HCT116 (cell line): ENCODE results near the gene OCA2. TPM values are rescaled to one million over a fixed set of nuclear protein-coding genes. Genes with fewer than 3 reads are reported as not detected.

ENCODE experiments used
- ATAC-seq: fragments of 200-7000 bp; cut with Tn5 transposase; 2 replicates; pipeline ENCODE4 v1.9.1; 2020; ENCODE audit warnings: mild to moderate bottlenecking, moderate library complexity
- BruUV-seq: library from RNA; stranded (reverse); fragments of 400-500 nt; replicated peaks from 2 replicates; lab custom pipeline; 2021; lab: Mats Ljungman, UMichigan
- CTCF ChIA-PET: fragments of 300-600 bp; sonication (Branson Sonifier 250); formaldehyde crosslinking; loops from one replicate; lab custom pipeline; 2021; ENCODE audit warnings: antibody characterized with exemption; lab: Charles Lee
- POLR2A ChIA-PET: fragments of 300-600, 350-600 bp; sonication (Branson Sonifier 250); formaldehyde crosslinking; loops from one replicate; lab custom pipeline; 2021; ENCODE audit warnings: antibody characterized with exemption; lab: Charles Lee
- RAD21 ChIA-PET, 2 experiments: fragments of 300-600 bp; sonication (Branson Sonifier 250); formaldehyde crosslinking; loops; one replicate each; lab custom pipeline; 2023; ENCODE audit warnings: low total read pairs in 2 of 2; ENCODE audit not compliant: uncharacterized antibody in 2 of 2, unreplicated experiment in 2 of 2, low non-redundant PET in 1 of 2; lab: Charles Lee
- DNase-seq: peaks from one replicate; pipeline ENCODE4 v3.0.0-alpha.2; 2010; ENCODE audit warnings: low read depth, low spot score
- H2AFZ ChIP-seq: fragments of 200-600 bp; shearing (Covaris generic), sonication (generic); 2 replicates; pipeline ENCODE4 v1.6.1; 2017; ENCODE audit warnings: low read depth, mixed run types, mixed read lengths, antibody characterized with exemption, low read length; ENCODE audit not compliant: poor library complexity, severe bottlenecking
- H3K27ac ChIP-seq: 2 replicates; pipeline ENCODE4 v1.5.1; 2012; ENCODE audit warnings: low read depth, low read length
- H3K27me3 ChIP-seq: fragments of 200-600 bp; sonication (generic); 2 replicates; pipeline ENCODE4 v1.6.1; 2016; ENCODE audit warnings: mixed run types, low read length, mixed read lengths; ENCODE audit not compliant: insufficient read depth
- H3K36me3 ChIP-seq, 2 experiments: fragments of 200-500 bp in 1 of 2; fragments of 200-600 bp in 1 of 2; sonication (Bioruptor generic) in 1 of 2; sonication (generic) in 1 of 2; 2 replicates each; pipeline versions ENCODE4 v1.5.1 to v1.6.1; 2014 to 2016; ENCODE audit warnings: low read length in 2 of 2, inconsistent platforms in 1 of 2, mixed read lengths in 1 of 2, mixed run types in 1 of 2; ENCODE audit not compliant: insufficient read depth in 2 of 2, control insufficient read depth in 1 of 2
- H3K4me1 ChIP-seq, 2 experiments: fragments of 200-600 bp in 1 of 2; sonication (generic) in 1 of 2; 2 replicates each; pipeline versions ENCODE4 v1.5.1 to v1.6.1; 2012 to 2017; ENCODE audit warnings: low read length in 2 of 2, inconsistent platforms in 1 of 2, mild to moderate bottlenecking in 1 of 2, mixed read lengths in 1 of 2, mixed run types in 1 of 2, moderate library complexity in 1 of 2; ENCODE audit not compliant: insufficient read depth in 2 of 2, control insufficient read depth in 1 of 2
- H3K4me2 ChIP-seq: fragments of 200-600 bp; sonication (generic); 2 replicates; pipeline ENCODE4 v1.6.1; 2017; ENCODE audit warnings: mixed run types, low read length, mixed read lengths
- H3K4me3 ChIP-seq, 2 experiments: fragments of 200-600 bp in 1 of 2; sonication (generic) in 1 of 2; replicated peaks in 1 of 2; 2 replicates each; pipeline ENCODE4 v1.5.1; 2011 to 2016; ENCODE audit warnings: low read length in 2 of 2, control low read depth in 1 of 2, low read depth in 1 of 2, mild to moderate bottlenecking in 1 of 2, mixed read lengths in 1 of 2, mixed run types in 1 of 2
- H3K79me2 ChIP-seq: fragments of 200-600 bp; sonication (generic); 2 replicates; pipeline ENCODE4 v1.6.1; 2017; ENCODE audit warnings: mild to moderate bottlenecking, mixed run types, low read length, moderate library complexity, mixed read lengths; ENCODE audit not compliant: insufficient read depth
- H3K9ac ChIP-seq: fragments of 200-600 bp; sonication (generic); 2 replicates; pipeline ENCODE4 v1.6.1; 2016; ENCODE audit warnings: low read length, mixed read lengths
- H3K9me2 ChIP-seq: fragments of 200-600 bp; sonication (generic), shearing (Covaris generic); 2 replicates; pipeline ENCODE4 v1.6.1; 2017; ENCODE audit warnings: mixed run types, mild to moderate bottlenecking, moderate library complexity; ENCODE audit not compliant: insufficient read depth
- H3K9me3 ChIP-seq, 2 experiments: fragments of 200-500 bp in 1 of 2; fragments of 200-600 bp in 1 of 2; sonication (Bioruptor generic) in 1 of 2; sonication (generic) in 1 of 2; 2 replicates each; pipeline ENCODE4 v1.6.1; 2014 to 2017; ENCODE audit warnings: low read length in 2 of 2, mixed read lengths in 2 of 2, inconsistent platforms in 1 of 2, low read depth in 1 of 2, mild to moderate bottlenecking in 1 of 2, mixed run types in 1 of 2, moderate library complexity in 1 of 2; ENCODE audit not compliant: control insufficient read depth in 1 of 2, insufficient read depth in 1 of 2
- H4K20me1 ChIP-seq: fragments of 200-600 bp; sonication (generic), shearing (Covaris generic); 2 replicates; pipeline ENCODE4 v1.6.1; 2017; ENCODE audit warnings: mixed run types, mild to moderate bottlenecking, moderate library complexity; ENCODE audit not compliant: insufficient read depth
- ATF3 ChIP-seq: IDR thresholded peaks from 2 replicates; pipeline ENCODE4 v1.6.1; 2012
- CBX3 ChIP-seq: IDR thresholded peaks from 2 replicates; pipeline ENCODE4 v1.6.1; 2012; ENCODE audit warnings: low read depth
- CTCF ChIP-seq, 3 experiments: fragments of 200-600 bp in 1 of 3; sonication (generic) in 1 of 3; IDR thresholded peaks in 2 of 3; conservative IDR thresholded peaks in 1 of 3; 2 replicates each; pipeline ENCODE4 v1.5.1; 2012 to 2017; ENCODE audit warnings: low read depth in 2 of 3, low read length in 2 of 3, antibody characterized with exemption in 1 of 3, borderline replicate concordance in 1 of 3, control low read depth in 1 of 3, mild to moderate bottlenecking in 1 of 3, mixed read lengths in 1 of 3, mixed run types in 1 of 3, moderate library complexity in 1 of 3; ENCODE audit not compliant: insufficient read depth in 1 of 3
- EZH2 ChIP-seq: fragments of 200-600 bp; sonication (generic); IDR thresholded peaks from 2 replicates; pipeline ENCODE4 v1.6.1; 2017; ENCODE audit warnings: antibody characterized with exemption, mixed run types
- POLR2A ChIP-seq: IDR thresholded peaks from 2 replicates; pipeline ENCODE4 v1.7.0; 2011; ENCODE audit warnings: borderline replicate concordance; ENCODE audit not compliant: insufficient read depth, insufficient read length; ENCODE audit errors: extremely low read depth
- REST ChIP-seq: IDR thresholded peaks from 2 replicates; pipeline ENCODE4 v1.6.1; 2012; ENCODE audit warnings: low read depth
- SIN3A ChIP-seq: IDR thresholded peaks from 2 replicates; pipeline ENCODE4 v1.6.1; 2012; ENCODE audit warnings: low read depth
- SP1 ChIP-seq: IDR thresholded peaks from 2 replicates; pipeline ENCODE4 v1.6.1; 2012; ENCODE audit warnings: low read depth
- SRF ChIP-seq: IDR thresholded peaks from 2 replicates; pipeline ENCODE4 v1.6.1; 2012; ENCODE audit warnings: low read depth
- TCF7L2 ChIP-seq: IDR thresholded peaks from 2 replicates; pipeline ENCODE4 v1.7.0; 2011; ENCODE audit warnings: borderline replicate concordance, inconsistent platforms; ENCODE audit not compliant: insufficient read depth, insufficient read length; ENCODE audit errors: extremely low read depth
- ZNF274 ChIP-seq: fragments of 200-500 bp; sonication (Bioruptor generic); IDR thresholded peaks from 2 replicates; pipeline ENCODE4 v1.6.1; 2014; ENCODE audit warnings: mild to moderate bottlenecking, low read depth, low read length, inconsistent platforms
- intact Hi-C: fragments of 100-400 bp; cut with micrococcal nuclease; formaldehyde crosslinking; loops from 2 replicates; pipeline ENCODE4 v1.10.0; 2022
- total RNA-seq: library from RNA; stranded (reverse); gene quantifications from one replicate; pipeline ENCODE4 v1.2.1, GENCODE V29; 2021; ENCODE audit not compliant: unreplicated experiment

Gene OCA2
- total RNA-seq, 1 experiment from 2014 or later, result not detected

- Histone ChIP-seq H3K79me2 (no peaks in the 10 kb centered on the region), H3K36me3 (no peaks in the 10 kb centered on the region), H3K9ac (no peak overlapping the region), H3K9me2 (no peaks in the 10 kb centered on the region), H2AFZ (no peak overlapping the region), H4K20me1 (no peaks in the 10 kb centered on the region), H3K27ac (no peak overlapping the region), H3K4me1 (no peaks in the 10 kb centered on the region), H3K9me3 (peaks cover 4 to 42% of the 10 kb centered on the region in 2 experiments; a peak in 2 of 4 replicates), H3K27me3 (no peaks in the 10 kb centered on the region), H3K4me2 (no peak overlapping the region), H3K4me3 (no peak overlapping the region)
- DNase-seq (no peak), ATAC-seq (no peak)
- no peak for TF ChIP-seq ATF3
- TF ChIP-seq CTCF (IDR thresholded peaks at IDR 0.05 in 2 of 3, conservative IDR thresholded peaks at IDR 0.05 in 1 of 3; ENCODE audit: borderline replicate concordance in 1 of 3, insufficient read depth in 1 of 3, low read depth in 2 of 3, low read length in 2 of 3), result no peak
- TF ChIP-seq SRF, result no peak
- TF ChIP-seq REST, result no peak
- no peak for TF ChIP-seq EZH2
- no peak for TF ChIP-seq SIN3A
- no peak for TF ChIP-seq SP1
- TF ChIP-seq CBX3, result no peak
- TF ChIP-seq TCF7L2, result no peak
- TF ChIP-seq POLR2A, result no peak
- no peak for TF ChIP-seq ZNF274
- ChIA-PET RAD21 (no interaction called here), CTCF (no interaction called here), POLR2A (no interaction called here)
- BruUV-seq, result no TSS peak
- intact Hi-C loops, result no loop called here
Observed at GRCh38 chr15:27847775-27848710, 251.1 kb downstream of the OCA2 start.
